Activated effector memory CD4-positive, alpha-beta T cell treated with anti-CD3 and anti-CD28 coated beads, Interleukin-2, amount 50 U/mL, for 16 hours (primary cell): ENCODE results near the gene TPSB2.

Experiments used
- DNase-seq: peaks from one replicate; pipeline ENCODE4 v3.0.0-alpha.2; 2020

TPSB2 gene

GRCh38 chr16:1180549-1181403 is 49.2 kb downstream of the TPSB2 start:
- DNase-seq = no peak
